Astrocyte (in vitro differentiated cells and primary cell): Measurements from ENCODE around the gene KIAA0513.

Experiments used
- EZH2 ChIP-seq: IDR thresholded peaks from 2 replicates; pipeline ENCODE4 v1.6.1; 2012; ENCODE audit warnings: mild to moderate bottlenecking, low read length, inconsistent platforms; ENCODE audit not compliant: insufficient read depth
- TF ChIP-seq, protein P1 (sequence below): IDR thresholded peaks from 2 replicates; pipeline ENCODE4 v1.5.1; 2011; ENCODE audit warnings: low read depth, mild to moderate bottlenecking, inconsistent platforms, low read length, moderate library complexity; ENCODE audit not compliant: insufficient read depth

DNA sequence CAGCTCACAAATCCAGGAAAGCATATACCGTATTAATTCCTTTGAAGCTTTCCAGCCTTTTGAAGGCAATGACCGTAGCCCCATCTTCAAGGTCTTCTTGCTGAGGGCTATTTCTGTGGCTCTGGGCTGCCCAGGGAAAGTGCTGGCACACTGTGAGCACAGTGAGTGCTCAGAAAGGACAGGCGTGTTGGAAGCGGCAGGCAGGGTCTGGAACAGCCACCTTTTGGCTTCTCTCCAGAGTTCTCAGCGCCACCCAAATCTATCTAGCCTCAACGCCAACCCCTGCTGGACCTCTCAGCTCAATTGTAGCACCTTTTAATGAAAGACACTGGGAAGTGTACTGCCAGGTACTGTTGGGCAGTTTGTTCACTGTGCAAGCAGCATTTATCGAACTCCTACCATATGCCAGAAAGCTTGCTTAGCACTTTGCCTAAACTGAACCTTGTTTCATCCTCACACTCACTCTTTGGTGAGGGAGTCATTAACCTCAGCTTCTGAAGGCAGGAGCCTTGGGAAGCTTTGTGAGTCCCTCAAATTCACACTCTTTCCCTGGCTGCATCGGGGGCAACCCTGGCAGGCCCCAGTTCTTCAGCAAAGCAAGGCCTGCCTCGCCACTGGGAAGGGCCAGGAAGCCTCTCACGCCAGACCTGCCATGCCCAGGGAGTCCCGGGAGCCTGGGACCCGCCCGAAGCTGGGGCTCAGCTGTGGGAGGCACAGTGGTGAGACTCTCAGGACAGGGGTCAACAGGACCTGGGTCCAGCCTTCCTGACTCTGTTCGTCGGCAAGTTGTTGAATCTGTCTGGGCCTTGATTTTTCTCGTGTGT lies 98.2 kb downstream of the KIAA0513 start:
- TF ChIP-seq EZH2: no peak
- TF ChIP-seq, protein P1, sequence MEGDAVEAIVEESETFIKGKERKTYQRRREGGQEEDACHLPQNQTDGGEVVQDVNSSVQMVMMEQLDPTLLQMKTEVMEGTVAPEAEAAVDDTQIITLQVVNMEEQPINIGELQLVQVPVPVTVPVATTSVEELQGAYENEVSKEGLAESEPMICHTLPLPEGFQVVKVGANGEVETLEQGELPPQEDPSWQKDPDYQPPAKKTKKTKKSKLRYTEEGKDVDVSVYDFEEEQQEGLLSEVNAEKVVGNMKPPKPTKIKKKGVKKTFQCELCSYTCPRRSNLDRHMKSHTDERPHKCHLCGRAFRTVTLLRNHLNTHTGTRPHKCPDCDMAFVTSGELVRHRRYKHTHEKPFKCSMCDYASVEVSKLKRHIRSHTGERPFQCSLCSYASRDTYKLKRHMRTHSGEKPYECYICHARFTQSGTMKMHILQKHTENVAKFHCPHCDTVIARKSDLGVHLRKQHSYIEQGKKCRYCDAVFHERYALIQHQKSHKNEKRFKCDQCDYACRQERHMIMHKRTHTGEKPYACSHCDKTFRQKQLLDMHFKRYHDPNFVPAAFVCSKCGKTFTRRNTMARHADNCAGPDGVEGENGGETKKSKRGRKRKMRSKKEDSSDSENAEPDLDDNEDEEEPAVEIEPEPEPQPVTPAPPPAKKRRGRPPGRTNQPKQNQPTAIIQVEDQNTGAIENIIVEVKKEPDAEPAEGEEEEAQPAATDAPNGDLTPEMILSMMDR: no peak
